Fibroblast of lung (primary cell): ENCODE data around the gene MSANTD1. TPM values are rescaled to one million over a fixed set of nuclear protein-coding genes. Genes with fewer than 3 reads are reported as not detected.

ENCODE experiments used
- DNase-seq, 2 donors: peaks; one replicate each; pipeline versions ENCODE4 v3.0.0 to v3.0.0-alpha.2; 2010; ENCODE audit warnings: low read depth in 2 of 2
- H2AFZ ChIP-seq: 2 replicates; pipeline ENCODE4 v1.5.1; 2012; ENCODE audit warnings: low read length, control low read depth, inconsistent platforms
- H3K27ac ChIP-seq: 2 replicates; pipeline ENCODE4 v1.5.1; 2011; ENCODE audit warnings: low read length, control low read depth; ENCODE audit not compliant: insufficient read depth
- H3K27me3 ChIP-seq: 2 replicates; pipeline ENCODE4 v1.5.1; 2011; ENCODE audit warnings: mild to moderate bottlenecking, low read length; ENCODE audit not compliant: control insufficient read depth, insufficient read depth
- H3K36me3 ChIP-seq: 2 replicates; pipeline ENCODE4 v1.5.1; 2011; ENCODE audit warnings: low read length; ENCODE audit not compliant: control insufficient read depth, insufficient read depth
- H3K4me1 ChIP-seq: 2 replicates; pipeline ENCODE4 v1.5.1; 2011; ENCODE audit warnings: low read length; ENCODE audit not compliant: control insufficient read depth, insufficient read depth; ENCODE audit errors: extremely low read depth
- H3K4me2 ChIP-seq: 2 replicates; pipeline ENCODE4 v1.5.1; 2011; ENCODE audit warnings: low read length, control low read depth; ENCODE audit not compliant: insufficient read depth; ENCODE audit errors: extremely low read depth
- H3K4me3 ChIP-seq, 4 experiments: fragments of 200-600 bp in 1 of 4; sonication (generic) in 1 of 4; replicated peaks in 1 of 4; 2 replicates each; pipeline ENCODE4 v1.5.1; 2011 to 2016; ENCODE audit warnings: low read length in 4 of 4, low read depth in 3 of 4, mild to moderate bottlenecking in 3 of 4, control low read depth in 2 of 4, inconsistent platforms in 1 of 4, mixed read lengths in 1 of 4; ENCODE audit not compliant: insufficient read depth in 1 of 4; ENCODE audit errors: control extremely low read depth in 1 of 4
- H3K79me2 ChIP-seq: 2 replicates; pipeline ENCODE4 v1.5.1; 2012; ENCODE audit warnings: mild to moderate bottlenecking, low read length, inconsistent platforms; ENCODE audit not compliant: control insufficient read depth, insufficient read depth
- H3K9ac ChIP-seq: 2 replicates; pipeline ENCODE4 v1.5.1; 2011; ENCODE audit warnings: mild to moderate bottlenecking, low read length, control low read depth; ENCODE audit not compliant: insufficient read depth
- H3K9me3 ChIP-seq: 2 replicates; pipeline ENCODE4 v1.5.1; 2012; ENCODE audit warnings: low read depth, low read length; ENCODE audit not compliant: control insufficient read depth, insufficient read depth
- H4K20me1 ChIP-seq: 2 replicates; pipeline ENCODE4 v1.5.1; 2011; ENCODE audit warnings: low read length; ENCODE audit not compliant: control insufficient read depth, insufficient read depth; ENCODE audit errors: extremely low read depth
- CTCF ChIP-seq, 2 donors: IDR thresholded peaks in 1 of 2; conservative IDR thresholded peaks in 1 of 2; 1 replicate in 1 of 2; 2 replicates in 1 of 2; pipeline ENCODE4 v1.5.1; 2011 to 2012; ENCODE audit warnings: low read length in 2 of 2, control low read depth in 1 of 2, inconsistent platforms in 1 of 2, low read depth in 1 of 2, mild to moderate bottlenecking in 1 of 2
- EZH2 ChIP-seq: IDR thresholded peaks from 2 replicates; pipeline ENCODE4 v1.5.1; 2012; ENCODE audit warnings: low read length, control low read depth, mild to moderate bottlenecking; ENCODE audit errors: missing control alignments
- polyA plus RNA-seq, 2 donors: library from polyadenylated mRNA; depleted of rRNA in 1 of 2; stranded (reverse) in 1 of 2; unstranded in 1 of 2; fragments of >200 nt; gene quantifications; 2 replicates each; pipeline ENCODE4 v1.2.1, GENCODE V29; 2011 to 2012; ENCODE audit warnings: missing spikeins in 1 of 2
- total RNA-seq: library from RNA; depleted of rRNA; stranded (reverse); fragments of >200 nt; gene quantifications from 2 replicates; pipeline ENCODE4 v1.2.1, GENCODE V29; 2014

MSANTD1 gene
- total and polyA plus RNA-seq, 2 donors (not counting 1 experiment from before 2014, with no cell fraction given) = 0.50 TPM; not detected in 1

- Histone ChIP-seq H3K4me1 (peaks cover 5% of the 10 kb centered on the region), H3K4me3 (no peak overlapping the region), H3K27ac (no peak overlapping the region), H2AFZ (no peak overlapping the region), H3K9ac (no peak overlapping the region), H3K36me3 (peaks cover 6% of the 10 kb centered on the region), H3K27me3 (no peaks in the 10 kb centered on the region), H4K20me1 (no peaks in the 10 kb centered on the region), H3K9me3 (no peaks in the 10 kb centered on the region), H3K4me2 (no peak overlapping the region), H3K79me2 (no peaks in the 10 kb centered on the region)
- TF ChIP-seq EZH2 (no peak), CTCF (conservative IDR thresholded peaks at IDR 0.05 in 1 of 2, IDR thresholded peaks at IDR 0.05 in 1 of 2; ENCODE audit: low read depth in 1 of 2, low read length in 2 of 2) (no peak)
- no peak for DNase-seq
These were observed 42.4 kb upstream of the MSANTD1 start for GRCh38 chr4:3206439-3207100.

- DNase-seq = peak in 1 of 2 donors; percentile 21
- H3K9me3 ChIP-seq = no peaks in the 10 kb centered on the region
- no peak overlapping the region for H2AFZ ChIP-seq
- no peaks in the 10 kb centered on the region for H4K20me1 ChIP-seq
- H3K9ac ChIP-seq = no peak overlapping the region
- peaks cover 10% of the 10 kb centered on the region for H3K36me3 ChIP-seq
- TF ChIP-seq CTCF (conservative IDR thresholded peaks at IDR 0.05 in 1 of 2, IDR thresholded peaks at IDR 0.05 in 1 of 2; ENCODE audit: low read depth in 1 of 2, low read length in 2 of 2) (peak in 1 of 2 donors; percentile 22), EZH2 (no peak)
- no peak overlapping the region for H3K27ac ChIP-seq
- no peak overlapping the region for H3K4me3 ChIP-seq
- H3K27me3 ChIP-seq = no peaks in the 10 kb centered on the region
- peaks cover 5% of the 10 kb centered on the region for H3K4me1 ChIP-seq
- H3K4me2 ChIP-seq = no peak overlapping the region
- no peaks in the 10 kb centered on the region for H3K79me2 ChIP-seq
These were observed 41.4 kb upstream of the MSANTD1 start for GRCh38 chr4:3207531-3208037.

GRCh38 chr4:3208826-3209225 is 40.1 kb upstream of the MSANTD1 start:
- TF ChIP-seq CTCF (conservative IDR thresholded peaks at IDR 0.05 in 1 of 2, IDR thresholded peaks at IDR 0.05 in 1 of 2; ENCODE audit: low read depth in 1 of 2, low read length in 2 of 2) = no peak
- TF ChIP-seq EZH2 = no peak
- H3K4me2 ChIP-seq = no peak overlapping the region
- H3K36me3 ChIP-seq = peaks cover 13% of the 10 kb centered on the region
- DNase-seq = no peak
- no peaks in the 10 kb centered on the region for H3K79me2 ChIP-seq
- no peaks in the 10 kb centered on the region for H3K9me3 ChIP-seq
- no peak overlapping the region for H3K4me3 ChIP-seq
- no peaks in the 10 kb centered on the region for H3K4me1 ChIP-seq
- no peak overlapping the region for H3K9ac ChIP-seq
- no peak overlapping the region for H3K27ac ChIP-seq
- H3K27me3 ChIP-seq = no peaks in the 10 kb centered on the region
- H4K20me1 ChIP-seq = no peaks in the 10 kb centered on the region
- H2AFZ ChIP-seq = no peak overlapping the region
